ENCODE results near the gene VAC14. TPM values are rescaled to one million over a fixed set of nuclear protein-coding genes. Genes with fewer than 3 reads are reported as not detected.
A peak's percentile ranks its signal among the peaks of the same experiment; 100 is the strongest.
"Not testable (repeated sequence)": the region's sequence is repeated elsewhere in the genome, so short reads cannot be mapped to it uniquely, and the experiment has no call there.

VAC14 gene
- total and polyA plus RNA-seq, 8 donors: 14.9 to 90.6 (median 39.3) TPM

DNA sequence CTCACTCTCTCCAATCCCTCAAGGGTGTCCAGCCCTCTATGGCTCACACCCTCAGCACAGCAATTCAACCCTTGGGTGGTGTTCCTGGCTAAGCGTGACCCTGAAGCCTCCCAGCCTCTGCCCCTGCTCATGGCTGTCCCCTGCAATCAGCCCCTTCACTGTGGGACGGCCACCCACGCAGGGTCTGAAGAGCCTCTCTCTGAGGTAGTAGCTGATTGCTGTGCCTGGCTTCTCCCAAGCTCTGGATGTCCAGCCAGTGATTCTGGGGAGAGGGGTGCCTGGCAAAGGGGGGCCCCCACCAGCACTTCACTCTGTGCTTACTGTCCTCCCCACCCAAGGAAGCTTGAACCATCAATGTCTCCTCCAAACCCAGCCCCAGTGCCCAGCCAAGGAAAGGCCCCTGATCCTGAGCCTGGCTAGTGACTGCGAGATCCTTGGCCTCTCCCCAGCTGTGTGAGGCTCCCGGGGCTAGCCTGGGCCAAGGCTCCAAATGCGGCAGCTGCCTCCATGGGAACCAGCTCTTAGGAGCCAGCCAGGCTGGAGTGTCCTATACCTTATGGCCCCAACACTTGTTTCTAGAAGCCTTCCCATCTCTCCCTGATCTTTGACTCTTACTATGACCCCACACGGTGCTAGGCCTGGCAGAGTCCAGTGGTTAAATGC is 125.0 kb downstream of the VAC14 start:
- no peak for DNase-seq
- WGBS, 5 donors: 77 to 100% (median 91%) methylated on average over 5 to 7 of the region's 7 CpGs
- TF ChIP-seq POLR2A (IDR thresholded peaks at IDR 0.05) (no peak), EP300 (IDR thresholded peaks at IDR 0.05) (no peak), POLR2AphosphoS5 (IDR thresholded peaks at IDR 0.05) (no peak)
- TF ChIP-seq, protein P1, sequence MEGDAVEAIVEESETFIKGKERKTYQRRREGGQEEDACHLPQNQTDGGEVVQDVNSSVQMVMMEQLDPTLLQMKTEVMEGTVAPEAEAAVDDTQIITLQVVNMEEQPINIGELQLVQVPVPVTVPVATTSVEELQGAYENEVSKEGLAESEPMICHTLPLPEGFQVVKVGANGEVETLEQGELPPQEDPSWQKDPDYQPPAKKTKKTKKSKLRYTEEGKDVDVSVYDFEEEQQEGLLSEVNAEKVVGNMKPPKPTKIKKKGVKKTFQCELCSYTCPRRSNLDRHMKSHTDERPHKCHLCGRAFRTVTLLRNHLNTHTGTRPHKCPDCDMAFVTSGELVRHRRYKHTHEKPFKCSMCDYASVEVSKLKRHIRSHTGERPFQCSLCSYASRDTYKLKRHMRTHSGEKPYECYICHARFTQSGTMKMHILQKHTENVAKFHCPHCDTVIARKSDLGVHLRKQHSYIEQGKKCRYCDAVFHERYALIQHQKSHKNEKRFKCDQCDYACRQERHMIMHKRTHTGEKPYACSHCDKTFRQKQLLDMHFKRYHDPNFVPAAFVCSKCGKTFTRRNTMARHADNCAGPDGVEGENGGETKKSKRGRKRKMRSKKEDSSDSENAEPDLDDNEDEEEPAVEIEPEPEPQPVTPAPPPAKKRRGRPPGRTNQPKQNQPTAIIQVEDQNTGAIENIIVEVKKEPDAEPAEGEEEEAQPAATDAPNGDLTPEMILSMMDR (IDR thresholded peaks at IDR 0.05): no peak
- intact Hi-C loops (cut with DNase I; ENCODE audit: low total_unique reads): no loop called here
- Histone ChIP-seq H3K4me3 (no peak overlapping the region), H3K27me3 (no peaks in the 10 kb centered on the region), H3K27ac (peak overlapping the region in 2 of 5 donors; percentile 24 to 27), H3K36me3 (peaks cover 26 to 89% (median 87%) of the 10 kb centered on the region in 4 donors), H3K4me1 (peaks cover 9 to 15% (median 12%) of the 10 kb centered on the region in 4 donors), H3K9me3 (no peaks in the 10 kb centered on the region)

DNA sequence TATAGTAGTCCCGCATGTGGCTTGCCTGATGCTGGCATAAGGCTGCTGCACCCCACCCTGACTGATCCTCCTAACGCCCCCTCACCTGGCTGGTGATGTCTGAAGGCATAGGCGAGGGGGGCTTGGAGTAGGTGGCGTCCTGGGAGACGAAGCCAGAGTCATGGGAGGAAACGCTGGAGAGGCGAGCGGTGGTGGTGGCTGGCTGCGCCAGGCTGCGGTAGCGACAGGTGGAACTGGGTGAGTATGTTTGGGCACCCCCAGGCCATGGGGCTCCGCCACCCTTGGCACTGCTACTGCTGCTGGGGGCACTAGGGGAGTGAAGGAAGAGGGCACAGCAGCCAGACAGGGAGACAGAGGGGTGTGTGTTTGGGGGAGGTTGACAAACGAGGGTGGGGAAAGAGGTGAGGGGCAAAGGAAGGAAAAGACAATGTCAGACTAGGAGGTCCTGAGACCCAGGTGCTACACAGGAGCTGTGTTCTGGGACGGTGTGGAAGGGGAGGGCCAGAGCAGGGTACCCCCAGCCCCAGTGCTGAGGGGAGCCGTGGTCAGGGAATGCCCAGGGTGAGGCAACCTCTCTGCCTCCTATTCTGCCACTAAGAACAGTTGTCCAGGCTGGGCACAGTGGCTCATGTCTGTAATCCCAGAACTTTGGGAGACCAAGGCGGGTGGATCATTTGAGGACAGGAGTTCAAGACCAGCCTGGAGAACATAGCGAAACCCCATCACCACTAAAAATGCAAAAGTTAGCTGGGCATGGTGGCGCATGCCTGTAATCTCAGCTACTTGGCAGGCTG is 126.5 kb downstream of the VAC14 start:
- TF ChIP-seq EP300 (IDR thresholded peaks at IDR 0.05): no peak
- TF ChIP-seq, protein P1 (IDR thresholded peaks at IDR 0.05): no peak
- no peak for TF ChIP-seq POLR2AphosphoS5 (IDR thresholded peaks at IDR 0.05)
- no peak for TF ChIP-seq POLR2A (IDR thresholded peaks at IDR 0.05)
- intact Hi-C loops (cut with DNase I; ENCODE audit: low total_unique reads): no loop called here
- Histone ChIP-seq H3K36me3 (peaks cover 37 to 100% (median 98%) of the 10 kb centered on the region in 4 donors), H3K9me3 (no peaks in the 10 kb centered on the region), H3K4me1 (peaks cover 0 to under 1% (median 0%) of the 10 kb centered on the region in 4 donors), H3K4me3 (no peak overlapping the region), H3K27me3 (no peaks in the 10 kb centered on the region), H3K27ac (peak overlapping the region in 1 of 5 donors; percentile 38)
- WGBS, 5 donors: 87 to 94% (median 89%) methylated on average over 17 to 18 of the region's 18 CpGs
- DNase-seq: no peak

DNA sequence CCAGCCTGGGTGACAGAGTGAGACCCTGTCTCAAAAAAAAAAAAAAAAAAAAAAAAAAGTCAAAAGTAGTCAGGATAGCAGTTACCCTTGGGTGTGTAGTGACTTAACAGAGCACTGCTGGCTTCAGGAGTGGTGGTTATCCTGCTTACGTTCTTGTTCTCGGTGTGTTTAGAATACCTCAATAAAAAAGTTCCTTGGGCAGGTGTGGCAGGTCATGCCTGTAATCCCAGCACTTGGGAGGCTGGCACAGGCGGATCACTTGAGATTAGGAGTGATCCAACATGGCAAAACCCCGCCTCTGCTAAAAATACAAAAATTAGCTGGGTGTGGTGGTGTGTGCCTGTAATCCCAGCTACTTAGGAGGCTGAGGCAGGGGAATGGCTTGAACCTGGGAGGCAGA is 130.0 kb downstream of the VAC14 start:
- DNase-seq; H3K9me3 ChIP-seq; H3K4me3 ChIP-seq; H3K27ac ChIP-seq; intact Hi-C loops (cut with DNase I; ENCODE audit: low total_unique reads); H3K4me1 ChIP-seq; H3K27me3 ChIP-seq: not testable (repeated sequence)
- 89 to 98% (median 95%) methylated on average over 4 of the region's 4 CpGs for WGBS, 5 donors
- H3K36me3 ChIP-seq: peaks cover 28 to 100% (median 95%) of the 10 kb centered on the region in 4 donors

DNA sequence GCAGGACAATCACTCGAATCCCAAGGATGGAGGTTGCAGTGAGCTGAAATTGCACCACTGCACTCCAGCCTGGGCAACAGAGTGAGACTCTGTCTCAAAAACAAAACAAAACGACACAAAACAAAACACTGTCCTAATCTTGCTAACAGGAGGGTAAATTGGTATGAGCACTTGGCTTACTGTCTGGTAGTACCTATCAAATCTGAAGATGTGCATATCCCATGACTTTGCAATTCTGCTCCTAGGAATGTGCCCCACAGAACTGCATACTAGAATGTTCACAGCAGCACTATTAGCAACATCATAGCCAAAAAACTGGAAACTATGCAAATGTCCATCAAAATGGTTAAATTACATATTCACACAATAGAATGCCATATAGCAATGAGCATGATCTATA is 130.8 kb downstream of the VAC14 start:
- TF ChIP-seq, protein P1 (IDR thresholded peaks at IDR 0.05): no peak
- TF ChIP-seq EP300 (IDR thresholded peaks at IDR 0.05): no peak
- no peak for TF ChIP-seq POLR2AphosphoS5 (IDR thresholded peaks at IDR 0.05)
- no peak for TF ChIP-seq POLR2A (IDR thresholded peaks at IDR 0.05)
- H3K36me3 ChIP-seq: peaks cover 36 to 100% (median 95%) of the 10 kb centered on the region in 4 donors

More for the DNA sequence above, 130.8 kb downstream of the VAC14 start:
- Histone ChIP-seq H3K4me3 (no peak overlapping the region), H3K4me1 (no peaks in the 10 kb centered on the region), H3K27ac (no peak overlapping the region), H3K9me3 (no peaks in the 10 kb centered on the region), H3K27me3 (no peaks in the 10 kb centered on the region)
- no peak for DNase-seq
- WGBS, 5 donors: 86 to 97% (median 94%) methylated on average over 2 of the region's 2 CpGs
- intact Hi-C loops (cut with DNase I; ENCODE audit: low total_unique reads): no loop called here

Measured in stomach (tissue), 9 donors.